Lower leg skin (tissue), 4 donors: ENCODE data around the gene MITF. TPM values are rescaled to one million over a fixed set of nuclear protein-coding genes. Genes with fewer than 3 reads are reported as not detected.

ENCODE experiments used
- DNase-seq, 2 donors: peaks; one replicate each; pipeline ENCODE4 v3.0.0-alpha.2; 2019; ENCODE audit warnings: low spot score in 2 of 2
- H3K4me3 ChIP-seq: fragments of 200-600 bp; sonication (generic); 2 replicates; pipeline ENCODE4 v1.5.1; 2017; ENCODE audit warnings: mild to moderate bottlenecking, low read depth; ENCODE audit not compliant: poor library complexity, severe bottlenecking
- CTCF ChIP-seq, 3 donors: fragments of 450-650 bp; IDR thresholded peaks; one replicate each; pipeline ENCODE4 v1.5.1; 2016; ENCODE audit warnings: antibody characterized with exemption in 3 of 3, mild to moderate bottlenecking in 3 of 3, moderate library complexity in 2 of 3
- POLR2A ChIP-seq, 2 donors: fragments of 450-650 bp; IDR thresholded peaks; one replicate each; pipeline ENCODE4 v1.6.1; 2016 to 2017; ENCODE audit warnings: antibody characterized with exemption in 2 of 2, mild to moderate bottlenecking in 1 of 2, moderate library complexity in 1 of 2
- WGBS, 2 donors: methylation state at CpG; one replicate each; pipeline ENCODE4 v1.1.5; 2018; 5-methylcytosine and 5-hydroxymethylcytosine counted together
- intact Hi-C: fragments of 100-400 bp; cut with DNase I; formaldehyde crosslinking; loops from one replicate; pipeline ENCODE4 v1.15.0; 2023; ENCODE audit warnings: low total_unique reads
- total RNA-seq, 4 donors: library from RNA; depleted of rRNA; stranded (reverse); fragments of >200 nt; gene quantifications; one replicate each; pipeline ENCODE4 v1.1.0, GENCODE V29; 2016

The MITF gene
- total RNA-seq, 4 donors from 2014 or later, result 12.9 to 22.9 (median 17.1) TPM

DNA sequence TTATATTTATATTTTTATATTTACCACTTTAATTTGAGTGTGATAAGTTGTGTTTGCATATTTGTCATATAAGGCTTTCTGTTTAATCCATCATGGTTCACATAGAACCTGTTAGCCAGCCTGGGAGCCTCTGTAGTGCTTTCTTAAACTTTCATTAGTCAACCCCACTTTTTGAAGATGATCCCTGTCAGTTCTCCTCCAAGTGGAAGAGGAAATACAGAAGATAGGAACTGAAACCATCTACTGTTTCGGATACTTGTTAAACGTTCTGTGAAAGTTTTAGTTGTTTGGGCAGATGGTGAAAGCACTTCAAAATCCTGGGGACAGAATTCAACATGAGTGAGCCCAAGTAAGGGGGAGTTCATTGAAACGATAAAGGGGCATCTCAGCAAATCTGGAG, 255.7 kb downstream of the MITF start:
- TF ChIP-seq CTCF (IDR thresholded peaks at IDR 0.05), result no peak
- no peak for TF ChIP-seq POLR2A (IDR thresholded peaks at IDR 0.05)
- no peak for DNase-seq
- intact Hi-C loops, result no loop called here
- WGBS, 2 donors, result 66 to 79% methylated on average over 3 of the region's 3 CpGs
- H3K4me3 ChIP-seq, result no peak overlapping the region

- no peak for DNase-seq
- intact Hi-C loops, result no loop called here
- TF ChIP-seq POLR2A (IDR thresholded peaks at IDR 0.05), result no peak
- TF ChIP-seq CTCF (IDR thresholded peaks at IDR 0.05), result no peak
- H3K4me3 ChIP-seq, result no peak overlapping the region
- 51 to 56% methylated on average over 3 of the region's 3 CpGs for WGBS, 2 donors
Measured at GRCh38 chr3:69997631-69998307, 258.5 kb downstream of the MITF start.

DNA sequence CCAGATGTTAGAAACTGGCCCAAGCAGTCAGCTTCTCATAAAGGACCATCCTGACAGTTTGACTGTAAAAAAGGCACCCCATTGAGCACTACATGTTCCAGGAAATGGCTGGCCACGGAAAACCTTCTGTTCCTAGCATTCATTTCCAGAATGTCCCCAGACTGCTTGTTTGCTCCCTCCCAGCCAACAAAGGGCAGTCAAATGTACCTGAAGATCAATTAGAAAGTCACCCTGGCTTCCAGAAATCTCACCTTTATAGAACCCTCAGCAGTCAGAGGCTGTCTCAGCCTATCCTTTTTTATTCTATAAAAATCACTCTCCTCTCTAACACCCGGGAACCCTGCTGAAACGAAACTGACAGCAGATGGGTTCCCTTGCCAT, 259.5 kb downstream of the MITF start:
- no peak for DNase-seq
- WGBS, 2 donors, result 37 to 42% methylated on average over 3 of the region's 3 CpGs
- no peak for TF ChIP-seq POLR2A (IDR thresholded peaks at IDR 0.05)
- TF ChIP-seq CTCF (IDR thresholded peaks at IDR 0.05), result no peak
- intact Hi-C loops, result no loop called here
- H3K4me3 ChIP-seq, result no peak overlapping the region

- intact Hi-C loops, result no loop called here
- no peak within 1 kb of the TSS for H3K4me3 ChIP-seq
- 79 to 84% methylated on average over 29 of the region's 29 CpGs for WGBS, 2 donors
- DNase-seq, result no peak
- TF ChIP-seq POLR2A (IDR thresholded peaks at IDR 0.05), result no peak
- TF ChIP-seq CTCF (IDR thresholded peaks at IDR 0.05), result no peak
Measured at GRCh38 chr3:69999140-70000027, 260.1 kb downstream of the MITF start, which contains the start of gene SAMMSON. Gene SAMMSON, plus strand, starts transcription at chr3:69999733.

GRCh38 chr3:70000028-70000410, 260.8 kb downstream of the MITF start:
- DNase-seq, result no peak
- H3K4me3 ChIP-seq, result no peak overlapping the region
- intact Hi-C loops, result no loop called here

More at GRCh38 chr3:70000028-70000410, 260.8 kb downstream of the MITF start:
- 86 to 90% methylated on average over 15 of the region's 15 CpGs for WGBS, 2 donors
- TF ChIP-seq POLR2A (IDR thresholded peaks at IDR 0.05) (no peak), CTCF (IDR thresholded peaks at IDR 0.05) (no peak)
